Measurements from ENCODE around the gene TMEM100.

The TMEM100 gene

GRCh38 chr17:55687037-55687436 lies 35.6 kb downstream of the TMEM100 start:
- H3K4me1 ChIP-seq (ENCODE audit: control insufficient read depth, low read length), result peaks cover 29% of the 10 kb centered on the region
- H3K9me3 ChIP-seq (ENCODE audit: control insufficient read depth, insufficient read depth, low read length), result peaks cover 17% of the 10 kb centered on the region; the same call in 1 of the 2 replicates
- H3K36me3 ChIP-seq (ENCODE audit: control insufficient read depth, low read length), result no peaks in the 10 kb centered on the region
- TF ChIP-seq CTCF (IDR thresholded peaks at IDR 0.05; ENCODE audit: low read depth, low read length, poor library complexity, severe bottlenecking) (no peak), EZH2phosphoT487 (IDR thresholded peaks at IDR 0.05; ENCODE audit: borderline replicate concordance, low read length) (no peak)
- H3K27ac ChIP-seq (ENCODE audit: low read depth, low read length), result no peak overlapping the region
- H3K79me2 ChIP-seq (ENCODE audit: control insufficient read depth, low read length), result no peaks in the 10 kb centered on the region
- H3F3A ChIP-seq (ENCODE audit: control insufficient read depth, insufficient read depth), result no peaks in the 10 kb centered on the region
- no peaks in the 10 kb centered on the region for H3K9me2 ChIP-seq (replicated peaks; ENCODE audit: control insufficient read depth, low read length)
- H4K20me1 ChIP-seq (ENCODE audit: control insufficient read depth, insufficient read depth, low read depth, low read length), result no peaks in the 10 kb centered on the region
- H3K27me3 ChIP-seq (ENCODE audit: control insufficient read depth, low read length), result no peaks in the 10 kb centered on the region
- no peak overlapping the region for H3K4me3 ChIP-seq (ENCODE audit: low read length)
- no peak overlapping the region for H3K4me2 ChIP-seq (ENCODE audit: low read length)

GRCh38 chr17:55683550-55684315 lies 38.9 kb downstream of the TMEM100 start:
- H3K36me3 ChIP-seq (ENCODE audit: control insufficient read depth, low read length), result no peaks in the 10 kb centered on the region
- H3K9me2 ChIP-seq (replicated peaks; ENCODE audit: control insufficient read depth, low read length), result no peaks in the 10 kb centered on the region
- H3K9me3 ChIP-seq (ENCODE audit: control insufficient read depth, insufficient read depth, low read length), result peaks cover 17% of the 10 kb centered on the region; the same call in 1 of the 2 replicates
- H3K27ac ChIP-seq (ENCODE audit: low read depth, low read length), result no peak overlapping the region
- no peak overlapping the region for H3K4me3 ChIP-seq (ENCODE audit: low read length)
- H3K79me2 ChIP-seq (ENCODE audit: control insufficient read depth, low read length), result no peaks in the 10 kb centered on the region
- TF ChIP-seq EZH2phosphoT487 (IDR thresholded peaks at IDR 0.05; ENCODE audit: borderline replicate concordance, low read length), result no peak
- no peak for TF ChIP-seq CTCF (IDR thresholded peaks at IDR 0.05; ENCODE audit: low read depth, low read length, poor library complexity, severe bottlenecking)
- H3F3A ChIP-seq (ENCODE audit: control insufficient read depth, insufficient read depth), result no peaks in the 10 kb centered on the region
- H3K27me3 ChIP-seq (ENCODE audit: control insufficient read depth, low read length), result no peaks in the 10 kb centered on the region
- peaks cover under 1% of the 10 kb centered on the region for H3K4me1 ChIP-seq (ENCODE audit: control insufficient read depth, low read length)
- no peak overlapping the region for H3K4me2 ChIP-seq (ENCODE audit: low read length)
- H4K20me1 ChIP-seq (ENCODE audit: control insufficient read depth, insufficient read depth, low read depth, low read length), result no peaks in the 10 kb centered on the region

GRCh38 chr17:55681342-55681700 lies 41.3 kb downstream of the TMEM100 start:
- no peaks in the 10 kb centered on the region for H3F3A ChIP-seq (ENCODE audit: control insufficient read depth, insufficient read depth)
- no peaks in the 10 kb centered on the region for H3K9me2 ChIP-seq (replicated peaks; ENCODE audit: control insufficient read depth, low read length)
- no peaks in the 10 kb centered on the region for H3K79me2 ChIP-seq (ENCODE audit: control insufficient read depth, low read length)
- TF ChIP-seq EZH2phosphoT487 (IDR thresholded peaks at IDR 0.05; ENCODE audit: borderline replicate concordance, low read length) (no peak), CTCF (IDR thresholded peaks at IDR 0.05; ENCODE audit: low read depth, low read length, poor library complexity, severe bottlenecking) (no peak)
- H3K27ac ChIP-seq (ENCODE audit: low read depth, low read length), result no peak overlapping the region
- no peaks in the 10 kb centered on the region for H3K4me1 ChIP-seq (ENCODE audit: control insufficient read depth, low read length)
- no peak overlapping the region for H3K4me2 ChIP-seq (ENCODE audit: low read length)
- H4K20me1 ChIP-seq (ENCODE audit: control insufficient read depth, insufficient read depth, low read depth, low read length), result no peaks in the 10 kb centered on the region
- no peaks in the 10 kb centered on the region for H3K27me3 ChIP-seq (ENCODE audit: control insufficient read depth, low read length)
- no peaks in the 10 kb centered on the region for H3K9me3 ChIP-seq (ENCODE audit: control insufficient read depth, insufficient read depth, low read length)
- no peak overlapping the region for H3K4me3 ChIP-seq (ENCODE audit: low read length)
- H3K36me3 ChIP-seq (ENCODE audit: control insufficient read depth, low read length), result no peaks in the 10 kb centered on the region
